ENCODE results near the gene AGRP. TPM values are rescaled to one million over a fixed set of nuclear protein-coding genes. Genes with fewer than 3 reads are reported as not detected.

AGRP gene
- polyA plus RNA-seq, 5 donors: 0.32 TPM; not detected in 4

DNA sequence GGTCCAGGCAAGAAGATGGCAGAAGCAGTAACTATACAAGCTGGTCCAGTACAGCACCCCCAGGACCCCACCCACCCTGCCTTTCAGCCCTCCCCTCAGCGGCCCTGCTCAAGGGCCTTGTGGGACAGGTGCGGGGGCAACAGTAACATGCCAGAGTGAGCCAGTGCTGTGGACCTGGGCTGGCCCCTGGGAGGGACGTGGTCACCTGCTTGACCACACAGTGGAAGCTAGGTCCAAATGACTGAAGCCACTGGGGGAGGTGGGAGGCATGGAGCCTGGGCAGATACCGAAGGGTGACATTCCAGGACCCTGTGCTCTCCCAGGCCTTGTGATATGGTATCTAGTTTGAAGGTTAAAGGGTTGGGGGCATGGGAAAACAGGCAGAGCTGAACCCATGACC, 19.7 kb downstream of the AGRP start:
- DNase-seq: no peak

DNA sequence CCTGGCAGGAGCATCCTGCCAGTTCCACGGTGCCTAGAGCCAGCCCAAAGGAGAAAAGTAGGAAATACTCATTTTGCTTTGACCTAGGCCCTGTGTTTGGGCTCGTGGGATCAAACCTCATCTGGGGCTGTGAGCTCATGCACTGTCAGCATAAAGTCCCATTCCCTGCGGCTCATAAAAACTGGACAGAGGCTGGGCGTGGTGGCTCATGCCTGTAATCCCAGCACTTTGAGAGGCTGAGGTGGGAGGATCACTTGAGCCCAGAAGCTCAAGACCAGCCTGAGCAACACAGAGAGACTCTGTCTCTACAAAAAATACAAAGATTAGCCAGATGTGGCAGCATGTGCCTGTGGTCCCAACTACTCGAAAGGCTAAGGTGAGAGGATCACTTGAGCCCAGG, 20.3 kb downstream of the AGRP start:
- no peak for DNase-seq

DNA sequence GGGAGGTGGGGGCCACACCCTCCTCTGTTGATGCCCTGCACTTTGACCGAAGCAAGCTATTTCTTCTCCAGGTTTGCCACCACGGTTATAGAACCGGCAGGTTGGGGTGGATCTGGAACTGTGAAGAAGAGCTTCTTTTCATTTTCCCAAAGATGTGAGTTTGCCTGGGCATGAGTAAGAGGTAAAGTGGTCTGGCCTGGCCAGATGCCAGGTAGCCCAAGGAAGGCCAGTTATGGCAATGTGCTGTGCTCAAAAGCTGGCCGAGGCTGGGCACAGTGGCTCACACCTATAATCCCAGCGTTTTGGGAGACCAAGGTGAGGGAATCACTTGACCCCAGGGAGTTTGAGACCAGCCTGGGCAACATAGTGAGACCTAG, 21.1 kb downstream of the AGRP start:
- no peak for DNase-seq

DNA sequence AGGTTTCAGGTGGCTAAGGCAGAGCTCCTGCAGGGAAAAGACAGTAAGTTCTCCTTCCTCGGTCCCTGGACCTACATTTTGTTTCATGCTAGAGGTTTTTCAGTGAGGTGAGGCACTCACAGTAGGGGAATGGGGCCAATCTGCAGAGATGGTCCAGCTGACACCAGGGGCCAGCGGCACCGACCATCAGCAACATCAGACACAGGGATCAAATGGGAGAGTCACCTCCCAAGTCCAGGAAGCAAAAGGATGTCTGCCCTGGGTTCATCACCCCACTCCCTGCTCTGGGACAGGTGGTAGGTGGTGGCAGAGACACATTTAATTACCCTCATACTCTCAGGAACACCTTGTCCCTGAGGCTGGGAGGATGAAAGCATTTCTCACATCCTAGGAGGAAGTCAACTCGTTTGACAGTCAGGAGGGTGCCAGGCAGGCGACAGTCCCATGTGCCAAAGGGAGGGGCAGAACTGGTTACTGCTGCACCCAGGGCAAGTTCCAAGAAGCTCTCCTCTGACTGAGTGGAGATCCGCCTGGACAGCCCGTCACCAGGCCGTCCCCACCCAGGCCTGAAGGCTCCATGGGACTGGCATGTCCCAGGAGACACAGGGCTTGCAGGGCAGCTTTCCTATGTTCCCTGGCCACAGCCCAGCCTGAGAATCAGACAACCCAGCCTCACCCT, 21.6 kb downstream of the AGRP start:
- no peak for DNase-seq

DNA sequence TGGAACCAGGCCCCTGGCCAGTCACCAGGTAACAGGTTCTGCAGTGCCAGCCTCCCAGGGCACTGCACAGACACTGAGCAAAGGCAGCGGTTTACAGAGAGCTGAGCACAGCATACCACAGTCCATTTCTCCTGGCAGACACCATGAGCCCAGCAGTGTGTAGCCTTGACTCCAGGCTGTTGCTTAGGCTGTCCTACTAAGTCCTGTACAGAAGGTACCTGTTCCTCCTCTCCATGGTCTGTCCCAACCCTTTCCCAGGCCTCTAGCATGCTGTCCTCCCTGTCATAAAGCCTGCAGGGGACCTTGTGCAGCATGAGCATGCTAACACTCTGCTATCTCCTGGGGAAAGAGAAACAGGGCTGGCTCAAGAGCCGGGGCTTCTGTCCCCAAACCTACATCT, 22.4 kb downstream of the AGRP start:
- DNase-seq: no peak

DNA sequence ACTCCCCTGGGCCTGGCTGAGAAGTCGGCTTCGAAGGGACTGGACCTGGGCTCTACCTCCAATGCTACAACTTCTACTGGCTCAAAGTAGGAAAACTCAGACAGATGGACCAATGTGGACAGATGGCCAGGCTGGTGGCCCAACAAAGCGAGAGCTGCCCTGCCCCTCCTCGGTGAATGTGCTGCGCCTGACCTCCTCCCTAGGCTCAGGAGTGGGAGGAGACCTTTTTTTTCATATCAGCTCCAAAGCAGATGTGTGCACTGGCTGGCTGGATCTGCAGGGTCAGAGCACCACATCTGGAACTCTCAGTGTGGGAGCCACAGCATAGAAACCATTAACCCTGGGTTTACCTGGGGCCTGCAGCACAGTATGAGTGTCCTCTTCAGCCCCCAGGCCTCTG, 23.2 kb downstream of the AGRP start:
- no peak for DNase-seq

DNA sequence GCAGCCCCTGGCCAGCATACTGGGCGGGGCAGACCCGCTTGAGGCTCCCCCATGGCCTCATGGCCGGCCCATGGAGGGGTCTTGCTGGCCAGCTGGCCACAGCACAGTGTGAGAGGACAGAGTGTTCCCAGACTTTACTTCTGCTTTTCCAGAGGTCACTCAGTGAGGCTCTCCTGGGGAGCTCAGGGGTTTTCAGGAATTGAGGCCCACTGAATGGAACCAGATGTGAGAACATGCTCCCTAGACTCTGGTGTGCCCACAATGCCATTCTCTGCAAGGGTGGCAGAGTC, 23.5 kb downstream of the AGRP start:
- no peak for DNase-seq

DNA sequence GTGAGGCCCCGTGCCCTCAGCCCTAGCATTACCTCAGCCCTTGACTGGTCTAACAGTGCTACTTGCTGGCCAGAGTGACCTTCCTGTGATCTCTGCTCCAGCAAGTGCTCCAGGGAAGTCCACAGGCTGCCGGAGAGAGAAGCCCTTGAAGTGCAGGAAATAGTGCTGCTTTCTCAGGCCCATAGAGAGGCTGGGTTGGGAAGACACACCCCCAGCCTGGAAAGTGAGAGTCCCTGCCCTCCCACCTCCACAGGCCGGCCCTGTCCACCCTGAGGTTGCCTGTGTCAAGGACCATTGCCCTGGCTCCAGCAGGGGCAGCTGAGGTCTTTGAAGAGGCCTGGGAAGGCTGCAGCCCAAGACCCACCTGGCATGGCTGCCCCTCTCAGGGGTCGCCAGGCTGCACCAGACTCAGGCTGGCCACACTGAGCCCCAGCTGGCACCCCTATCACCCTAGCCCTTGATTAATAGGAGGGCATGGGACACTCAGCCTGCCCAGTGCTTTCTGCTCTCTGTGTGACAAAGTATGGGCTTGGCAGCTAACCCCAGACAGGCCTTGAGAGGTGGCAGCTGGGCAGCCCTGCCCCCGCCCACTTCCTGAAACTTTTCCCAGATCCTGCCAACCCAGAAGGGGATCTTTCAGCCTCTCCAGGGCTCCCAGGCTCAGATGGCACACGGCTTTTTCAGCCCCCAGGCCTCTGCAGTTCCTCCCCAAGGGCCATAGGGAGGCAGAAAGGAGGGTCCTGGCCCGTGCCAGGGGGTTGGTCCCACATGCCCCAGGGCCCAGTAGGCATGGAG, 24.1 kb downstream of the AGRP start:
- DNase-seq: no peak

DNA sequence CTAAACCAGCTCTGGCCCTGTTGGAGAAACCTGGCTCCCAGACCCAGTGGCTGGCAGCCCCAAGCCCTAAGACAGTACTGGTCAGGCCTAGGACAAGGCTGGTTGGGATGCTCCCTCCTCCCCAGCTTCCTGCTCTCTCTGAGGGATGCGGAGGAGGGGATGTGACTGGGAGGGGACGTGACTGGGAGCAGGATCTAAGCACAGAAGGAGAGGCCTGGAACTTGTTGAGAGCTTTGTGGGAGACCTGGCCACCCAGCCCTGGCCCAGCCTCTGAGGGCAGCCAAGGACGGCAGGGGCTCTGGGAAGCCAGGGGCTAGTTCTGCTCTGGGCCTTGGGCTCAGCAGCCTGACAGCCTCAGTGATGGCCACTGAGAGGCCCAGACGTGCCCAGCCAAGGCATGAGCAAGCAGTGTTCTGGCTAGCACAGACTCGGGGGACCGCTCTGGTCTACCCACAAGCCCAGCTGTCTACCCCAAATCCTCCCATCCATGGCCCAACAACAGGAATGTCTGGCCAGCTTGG, 25.2 kb downstream of the AGRP start:
- DNase-seq: no peak

DNA sequence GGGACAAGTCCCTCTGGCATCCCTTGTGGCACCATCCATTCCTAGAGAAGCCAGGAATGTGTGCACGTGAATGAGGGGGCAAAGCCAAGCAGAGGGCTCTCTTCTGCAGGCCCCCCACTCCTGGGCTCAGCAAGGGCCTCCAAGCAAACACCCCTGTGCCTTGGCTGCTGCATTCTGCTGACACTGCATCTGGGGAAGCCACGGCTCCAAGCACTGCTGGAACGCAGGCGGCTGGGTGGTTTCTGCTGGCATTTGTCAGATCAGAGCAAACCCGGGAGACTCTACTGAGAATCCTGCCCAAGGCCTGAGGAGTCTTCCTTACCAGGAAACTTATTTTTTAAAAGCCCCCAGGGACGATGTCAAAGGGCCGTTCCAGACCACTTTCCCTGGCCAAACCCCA, 25.7 kb downstream of the AGRP start:
- DNase-seq: no peak

DNA sequence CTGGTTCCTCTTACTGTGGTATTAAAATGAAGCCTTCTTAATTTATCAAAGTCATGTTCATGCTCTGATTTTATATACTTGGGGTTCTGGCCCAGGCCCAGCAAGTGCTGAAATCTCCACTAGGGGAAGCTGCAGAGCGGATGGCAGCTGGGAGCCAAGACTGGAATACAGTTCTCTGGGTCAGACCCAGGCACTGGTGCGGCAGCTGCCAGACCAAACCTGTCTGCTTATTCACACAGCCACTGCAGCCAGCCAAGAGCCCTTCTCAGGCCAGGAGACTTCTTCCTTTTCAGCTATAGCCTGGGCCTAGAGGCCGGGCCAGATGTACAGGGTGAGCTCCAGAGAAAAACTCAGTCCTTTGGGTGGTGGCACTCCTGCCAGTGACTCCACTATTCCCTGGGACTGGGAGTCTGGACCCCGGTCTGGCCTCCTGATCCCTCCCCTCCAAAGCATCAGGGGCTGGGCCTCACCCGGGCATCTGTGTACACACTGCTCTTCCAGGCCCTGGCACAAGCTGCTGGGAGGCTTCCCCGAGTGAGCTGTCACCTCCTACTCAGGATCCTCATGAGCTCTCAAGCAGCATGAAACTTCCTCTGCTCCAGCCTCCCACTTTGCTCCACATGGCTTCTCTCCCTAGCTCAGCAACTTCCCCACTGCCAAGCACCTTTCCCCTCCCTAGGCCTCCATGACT, 26.8 kb downstream of the AGRP start:
- DNase-seq: no peak

DNA sequence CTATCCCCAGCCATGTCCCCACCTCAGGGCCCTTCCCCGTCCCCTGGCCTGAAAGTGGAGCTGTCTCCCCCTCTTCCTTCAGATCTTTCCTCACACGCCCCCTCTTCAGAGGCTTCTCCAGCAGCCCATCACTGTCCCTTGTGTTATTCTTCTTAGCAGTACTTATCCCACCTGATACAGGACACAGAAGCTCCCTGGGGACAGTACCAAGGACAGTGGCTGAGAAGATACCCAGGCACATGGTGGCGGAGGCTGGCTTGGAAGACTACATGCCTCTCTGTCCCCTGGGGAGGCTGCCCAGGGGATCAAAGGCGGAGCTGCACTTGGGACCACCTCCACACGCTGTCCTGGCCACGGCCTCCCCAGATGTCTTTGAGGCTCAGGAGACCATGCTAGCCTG, 28.5 kb downstream of the AGRP start:
- DNase-seq: no peak

DNA sequence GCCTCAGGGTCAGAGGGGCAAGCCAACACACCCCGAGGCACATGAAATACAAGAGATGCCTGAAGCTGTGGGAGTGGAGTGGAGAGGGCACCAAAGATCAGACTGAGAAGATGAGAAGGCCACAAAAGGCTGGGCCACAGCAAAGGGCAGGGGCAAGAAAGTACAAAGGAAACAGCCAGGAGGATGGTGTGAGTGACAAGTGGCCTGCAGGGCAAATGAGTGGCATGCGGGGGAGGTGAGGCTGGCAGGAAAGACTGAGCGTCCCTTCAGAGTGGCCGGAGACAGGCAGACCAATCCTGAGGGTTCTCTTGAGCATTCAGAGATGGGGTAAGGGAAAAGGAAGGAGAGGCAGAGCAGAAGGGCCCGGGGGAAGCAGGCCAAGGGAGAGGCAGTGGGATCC, 29.2 kb downstream of the AGRP start:
- DNase-seq: no peak

DNA sequence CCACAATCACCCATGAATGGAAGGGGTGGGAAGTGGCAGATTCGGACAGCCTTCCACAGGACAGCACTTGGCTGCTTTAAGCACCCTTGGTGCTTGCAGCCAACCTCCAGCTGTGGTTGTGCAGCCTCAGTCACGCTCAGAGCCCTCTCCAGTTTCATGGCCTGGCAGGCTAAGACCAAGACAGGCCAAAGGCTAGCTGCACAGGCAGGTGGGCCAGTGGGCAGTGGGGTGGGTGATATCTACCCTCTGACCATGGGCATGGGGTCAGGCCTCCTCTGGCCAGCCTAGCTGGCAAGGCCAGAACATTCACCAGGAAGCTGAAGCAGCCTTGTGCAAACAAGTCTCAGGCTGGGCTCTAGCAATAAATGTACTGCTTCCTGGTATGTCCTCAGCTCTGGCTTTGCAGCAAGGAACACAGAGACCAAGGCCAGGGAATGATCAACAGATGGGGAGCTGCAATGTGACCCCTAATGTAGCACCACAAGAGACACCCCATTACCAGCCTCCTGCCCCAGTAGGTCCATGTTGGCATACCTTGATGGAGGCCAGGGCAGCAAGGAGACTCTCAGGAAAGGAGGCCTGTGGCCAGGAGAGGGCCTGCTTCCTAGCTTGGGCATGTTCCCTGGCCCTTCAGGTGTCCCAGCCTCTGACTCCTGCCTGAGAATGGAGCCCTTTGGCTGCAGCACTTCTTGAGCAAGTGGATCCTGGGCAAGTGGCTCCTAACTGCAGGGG, 31.5 kb downstream of the AGRP start:
- DNase-seq: no peak

DNA sequence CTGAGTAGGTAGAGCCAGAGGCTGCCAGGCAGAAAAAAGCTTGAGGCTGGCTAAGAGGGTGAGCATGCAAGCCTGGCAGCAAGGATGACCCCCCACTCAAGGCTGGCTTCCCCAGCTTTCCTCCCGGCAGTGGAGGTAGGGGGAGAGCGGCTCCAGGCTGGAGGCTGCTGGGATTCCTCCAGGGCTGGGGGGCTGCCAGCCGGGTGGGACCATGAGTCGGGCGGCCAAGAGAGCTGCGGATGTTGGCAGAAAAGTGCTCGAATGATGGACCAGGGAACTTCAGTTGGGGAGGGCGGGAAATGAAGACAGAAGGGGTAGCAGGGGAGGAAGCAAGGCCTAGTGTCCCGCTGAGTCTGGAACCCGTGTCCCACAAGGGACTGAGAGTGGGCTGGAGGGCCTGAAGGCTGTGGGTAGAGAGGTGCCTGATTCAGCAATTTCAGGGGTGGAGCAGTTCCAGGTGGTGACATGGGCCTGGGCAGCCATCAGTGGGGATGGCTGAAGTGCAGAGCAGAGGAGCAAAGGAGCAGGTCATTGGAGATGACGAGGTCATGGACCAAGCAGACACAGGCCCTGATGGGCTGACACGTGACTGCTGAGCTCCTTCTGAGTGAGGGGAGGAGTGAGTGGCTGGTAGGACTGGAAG, 32.2 kb downstream of the AGRP start:
- no peak for DNase-seq

DNA sequence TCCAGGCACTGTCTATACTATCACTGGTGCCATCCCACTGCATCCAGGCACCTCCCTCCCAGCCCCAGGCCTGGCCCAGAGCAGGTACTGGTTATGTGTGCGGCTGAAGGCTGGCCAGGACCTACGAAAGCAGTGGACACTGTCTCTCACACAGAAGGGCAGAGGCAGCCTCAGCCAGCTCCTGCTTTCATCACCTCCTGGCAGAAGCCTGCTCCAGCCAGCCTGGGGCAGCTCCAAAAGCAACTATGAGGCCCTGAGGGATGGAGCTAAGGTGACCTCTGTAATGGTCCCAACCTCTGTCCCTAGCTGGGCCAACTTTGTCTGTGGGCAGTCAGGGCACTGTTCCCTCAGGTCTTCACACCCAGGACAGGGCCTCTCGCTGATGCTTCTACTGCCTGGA, 33.6 kb downstream of the AGRP start:
- DNase-seq: no peak

DNA sequence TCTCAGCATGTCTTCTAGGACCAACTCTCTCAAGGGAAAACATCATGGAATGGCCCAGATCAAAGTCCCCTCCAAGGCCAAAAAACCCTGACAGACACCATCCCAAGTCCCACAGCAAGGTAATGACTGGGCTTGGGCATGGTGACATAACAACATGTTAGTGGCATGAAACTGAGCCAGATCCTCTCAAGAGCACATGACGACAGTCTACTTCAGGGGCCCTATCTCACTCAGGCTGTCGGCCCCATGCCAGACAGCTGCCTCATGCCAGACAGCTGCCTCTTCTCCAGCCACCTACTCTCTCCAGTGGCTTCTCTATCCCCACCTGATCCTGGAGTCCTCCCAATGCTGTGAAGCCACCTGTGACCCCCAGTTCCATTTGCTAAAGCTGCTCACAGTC, 34.0 kb downstream of the AGRP start:
- no peak for DNase-seq

DNA sequence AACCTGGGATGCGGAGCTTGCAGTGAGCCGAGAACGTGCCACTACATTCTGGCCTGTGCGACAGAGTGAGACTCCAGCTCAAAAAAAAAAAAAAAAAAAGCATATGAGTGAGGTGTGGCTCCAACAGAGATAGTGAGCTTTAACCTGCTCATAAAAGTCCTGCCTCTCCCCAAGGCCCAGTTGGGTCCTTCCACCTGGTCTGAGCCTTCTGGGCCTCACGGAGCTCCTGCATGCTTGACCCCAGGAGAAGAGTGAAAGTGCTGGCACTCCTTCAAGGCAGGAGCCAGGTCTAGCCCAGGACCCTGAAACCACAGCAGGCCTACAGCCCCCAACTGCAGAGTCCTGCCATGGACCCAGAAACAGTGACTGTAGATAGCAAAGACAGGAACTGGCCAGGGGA, 34.8 kb downstream of the AGRP start:
- DNase-seq: no peak

DNA sequence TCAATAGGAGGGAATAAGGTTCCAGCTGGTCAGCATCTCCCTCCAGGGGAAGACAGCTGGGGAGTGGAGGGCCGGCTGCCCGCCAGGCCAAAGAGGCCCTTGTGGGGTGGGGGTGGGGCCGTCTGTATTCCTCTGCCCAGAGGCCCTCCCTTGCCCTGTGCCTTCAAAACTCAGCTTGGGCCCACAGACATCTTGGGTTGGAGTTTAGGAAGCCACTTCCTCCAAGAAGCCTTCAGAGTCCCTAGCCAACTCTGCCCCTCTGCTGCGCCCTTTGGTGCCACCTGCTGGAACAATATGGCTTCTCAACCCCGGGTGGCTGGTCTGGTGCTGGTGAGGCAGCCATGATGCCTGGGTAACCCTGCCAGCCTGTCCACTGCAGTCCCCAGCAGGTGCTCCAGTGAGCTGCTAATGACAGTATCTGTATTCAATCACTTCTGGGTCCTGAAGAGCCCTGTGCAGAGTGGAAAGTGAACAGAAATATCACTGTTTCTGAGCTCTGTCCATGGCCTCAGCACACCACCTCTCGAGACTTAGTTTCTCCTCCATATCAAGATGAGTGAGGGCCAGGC, 35.8 kb downstream of the AGRP start:
- DNase-seq: peak; percentile 81 to 82

DNA sequence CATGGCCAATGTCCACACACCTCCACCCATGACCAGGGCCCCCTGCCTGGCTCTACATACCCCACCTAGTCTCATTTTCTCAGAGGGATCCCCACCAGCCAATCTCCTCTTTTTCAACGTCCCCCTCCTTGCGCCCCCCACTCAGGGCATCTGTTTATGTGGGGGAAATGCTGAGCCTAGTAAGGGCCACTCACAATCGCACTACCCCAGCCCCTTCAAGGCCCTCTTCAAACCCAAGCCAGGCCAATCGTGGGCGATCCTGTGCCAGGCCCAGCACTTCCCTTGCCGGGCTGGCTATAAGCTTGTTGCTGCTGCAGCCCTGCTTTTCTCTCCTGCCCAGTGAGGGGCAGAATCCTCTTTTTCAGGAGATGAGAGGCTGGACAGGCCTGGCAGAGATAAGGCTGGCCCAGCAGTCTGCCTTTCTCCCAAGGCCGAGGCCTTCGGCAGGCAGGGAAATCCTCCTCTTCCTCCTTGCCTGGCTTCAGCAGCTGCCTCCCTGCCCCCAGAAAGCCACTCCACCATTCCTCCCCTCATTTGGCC, 36.3 kb downstream of the AGRP start:
- no peak for DNase-seq

Data from right lung (tissue), 5 donors.